OCI-LY3 (cell line): ENCODE measurements around the gene NEO1.

Experiments used
- EZH2phosphoT487 ChIP-seq: fragments of 200-600 bp; shearing (Covaris generic); IDR thresholded peaks from 2 replicates; pipeline ENCODE4 v1.6.1; 2018; ENCODE audit warnings: antibody characterized with exemption, mixed run types, low read depth
- TF ChIP-seq, protein P1 (sequence below): fragments of 200-600, 300-600 bp; sonication (generic); IDR thresholded peaks from 2 replicates; pipeline ENCODE4 v1.5.1; 2014; ENCODE audit warnings: antibody characterized with exemption, low read length, low read depth

- TF ChIP-seq, protein P1, sequence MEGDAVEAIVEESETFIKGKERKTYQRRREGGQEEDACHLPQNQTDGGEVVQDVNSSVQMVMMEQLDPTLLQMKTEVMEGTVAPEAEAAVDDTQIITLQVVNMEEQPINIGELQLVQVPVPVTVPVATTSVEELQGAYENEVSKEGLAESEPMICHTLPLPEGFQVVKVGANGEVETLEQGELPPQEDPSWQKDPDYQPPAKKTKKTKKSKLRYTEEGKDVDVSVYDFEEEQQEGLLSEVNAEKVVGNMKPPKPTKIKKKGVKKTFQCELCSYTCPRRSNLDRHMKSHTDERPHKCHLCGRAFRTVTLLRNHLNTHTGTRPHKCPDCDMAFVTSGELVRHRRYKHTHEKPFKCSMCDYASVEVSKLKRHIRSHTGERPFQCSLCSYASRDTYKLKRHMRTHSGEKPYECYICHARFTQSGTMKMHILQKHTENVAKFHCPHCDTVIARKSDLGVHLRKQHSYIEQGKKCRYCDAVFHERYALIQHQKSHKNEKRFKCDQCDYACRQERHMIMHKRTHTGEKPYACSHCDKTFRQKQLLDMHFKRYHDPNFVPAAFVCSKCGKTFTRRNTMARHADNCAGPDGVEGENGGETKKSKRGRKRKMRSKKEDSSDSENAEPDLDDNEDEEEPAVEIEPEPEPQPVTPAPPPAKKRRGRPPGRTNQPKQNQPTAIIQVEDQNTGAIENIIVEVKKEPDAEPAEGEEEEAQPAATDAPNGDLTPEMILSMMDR = no peak
- TF ChIP-seq EZH2phosphoT487 = no peak
These were observed 68.0 kb downstream of the NEO1 start for GRCh38 chr15:73120269-73120668.
